ENCODE results near the gene RAB15. TPM values are rescaled to one million over a fixed set of nuclear protein-coding genes. Genes with fewer than 3 reads are reported as not detected.

The RAB15 gene
- total RNA-seq, 6 experiments from 2014 or later: 3.5 to 5.7 (median 5.0) TPM

DNA sequence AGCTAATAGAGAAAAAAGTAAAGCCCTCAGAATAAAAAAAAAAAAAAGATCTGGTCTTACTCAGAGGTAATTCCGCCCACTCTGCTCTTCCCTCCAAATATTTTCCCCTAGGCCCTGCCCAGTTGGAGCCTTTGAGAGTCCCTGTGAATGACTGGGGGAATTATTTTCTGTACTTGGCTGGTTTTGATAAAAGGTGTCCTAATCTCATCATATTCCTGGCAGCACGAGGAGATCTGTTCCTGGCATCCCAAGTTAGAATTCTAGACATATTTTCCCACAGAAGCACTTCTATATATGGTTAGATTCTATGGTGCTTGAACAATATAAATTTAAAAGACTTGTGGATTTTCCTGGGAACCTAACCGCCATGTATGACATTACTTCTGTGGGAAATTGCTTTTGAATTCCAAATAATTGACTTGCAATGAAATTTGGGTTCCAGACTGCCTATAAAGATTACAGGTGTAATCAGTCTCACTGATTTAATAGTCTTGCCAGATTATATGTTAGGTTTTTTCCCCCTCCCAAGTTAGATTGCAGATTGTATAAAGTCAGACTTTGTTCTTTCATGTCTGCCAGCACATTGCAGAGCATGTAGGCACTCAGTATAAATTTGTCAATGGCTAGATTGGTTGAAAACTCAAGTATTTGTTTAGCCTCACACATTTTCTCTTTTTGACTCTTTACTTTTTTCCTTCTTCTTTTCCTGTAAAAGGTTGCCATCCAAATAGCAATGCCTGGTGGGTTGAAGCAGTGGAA lies 41.9 kb downstream of the RAB15 start:
- H3K4me1 Mint-ChIP-seq (ENCODE audit: low read depth): no peaks in the 10 kb centered on the region; the same call in 1 of the 2 replicates
- H3K9me3 Mint-ChIP-seq: no peaks in the 10 kb centered on the region
- TF ChIP-seq, protein P1, sequence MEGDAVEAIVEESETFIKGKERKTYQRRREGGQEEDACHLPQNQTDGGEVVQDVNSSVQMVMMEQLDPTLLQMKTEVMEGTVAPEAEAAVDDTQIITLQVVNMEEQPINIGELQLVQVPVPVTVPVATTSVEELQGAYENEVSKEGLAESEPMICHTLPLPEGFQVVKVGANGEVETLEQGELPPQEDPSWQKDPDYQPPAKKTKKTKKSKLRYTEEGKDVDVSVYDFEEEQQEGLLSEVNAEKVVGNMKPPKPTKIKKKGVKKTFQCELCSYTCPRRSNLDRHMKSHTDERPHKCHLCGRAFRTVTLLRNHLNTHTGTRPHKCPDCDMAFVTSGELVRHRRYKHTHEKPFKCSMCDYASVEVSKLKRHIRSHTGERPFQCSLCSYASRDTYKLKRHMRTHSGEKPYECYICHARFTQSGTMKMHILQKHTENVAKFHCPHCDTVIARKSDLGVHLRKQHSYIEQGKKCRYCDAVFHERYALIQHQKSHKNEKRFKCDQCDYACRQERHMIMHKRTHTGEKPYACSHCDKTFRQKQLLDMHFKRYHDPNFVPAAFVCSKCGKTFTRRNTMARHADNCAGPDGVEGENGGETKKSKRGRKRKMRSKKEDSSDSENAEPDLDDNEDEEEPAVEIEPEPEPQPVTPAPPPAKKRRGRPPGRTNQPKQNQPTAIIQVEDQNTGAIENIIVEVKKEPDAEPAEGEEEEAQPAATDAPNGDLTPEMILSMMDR (IDR thresholded peaks at IDR 0.05): no peak
- no peak overlapping the region for H3K27ac Mint-ChIP-seq
- H3K4me3 Mint-ChIP-seq: no peak overlapping the region
- peaks cover 5% of the 10 kb centered on the region; the same call in 1 of the 2 replicates for H3K36me3 Mint-ChIP-seq (ENCODE audit: low read depth)
- H3K27me3 Mint-ChIP-seq (ENCODE audit: insufficient read depth): no peaks in the 10 kb centered on the region
- no peak for DNase-seq

DNA sequence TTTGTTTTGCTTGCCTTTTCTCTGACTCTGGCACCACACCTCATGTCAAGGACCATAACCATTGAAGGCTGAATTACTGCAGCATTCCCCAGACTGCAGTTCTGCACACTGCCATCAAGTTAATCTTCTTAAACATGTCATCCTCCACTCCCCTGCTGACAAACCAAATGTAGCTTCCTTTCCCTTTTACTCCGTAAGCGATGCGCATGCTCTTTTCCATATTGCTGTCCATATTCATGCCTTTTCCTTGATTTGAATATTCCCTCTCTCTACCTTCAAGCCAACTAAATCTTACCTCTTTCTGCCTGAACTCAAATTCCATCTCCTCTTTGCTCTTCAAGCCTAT lies 43.1 kb downstream of the RAB15 start:
- no peaks in the 10 kb centered on the region for H3K9me3 Mint-ChIP-seq
- TF ChIP-seq, protein P1 (IDR thresholded peaks at IDR 0.05): no peak
- no peak overlapping the region for H3K27ac Mint-ChIP-seq
- no peak overlapping the region for H3K4me3 Mint-ChIP-seq
- no peaks in the 10 kb centered on the region; the same call in 1 of the 2 replicates for H3K4me1 Mint-ChIP-seq (ENCODE audit: low read depth)
- no peak for DNase-seq
- H3K27me3 Mint-ChIP-seq (ENCODE audit: insufficient read depth): no peaks in the 10 kb centered on the region
- H3K36me3 Mint-ChIP-seq (ENCODE audit: low read depth): peaks cover 11% of the 10 kb centered on the region; the same call in 1 of the 2 replicates

DNA sequence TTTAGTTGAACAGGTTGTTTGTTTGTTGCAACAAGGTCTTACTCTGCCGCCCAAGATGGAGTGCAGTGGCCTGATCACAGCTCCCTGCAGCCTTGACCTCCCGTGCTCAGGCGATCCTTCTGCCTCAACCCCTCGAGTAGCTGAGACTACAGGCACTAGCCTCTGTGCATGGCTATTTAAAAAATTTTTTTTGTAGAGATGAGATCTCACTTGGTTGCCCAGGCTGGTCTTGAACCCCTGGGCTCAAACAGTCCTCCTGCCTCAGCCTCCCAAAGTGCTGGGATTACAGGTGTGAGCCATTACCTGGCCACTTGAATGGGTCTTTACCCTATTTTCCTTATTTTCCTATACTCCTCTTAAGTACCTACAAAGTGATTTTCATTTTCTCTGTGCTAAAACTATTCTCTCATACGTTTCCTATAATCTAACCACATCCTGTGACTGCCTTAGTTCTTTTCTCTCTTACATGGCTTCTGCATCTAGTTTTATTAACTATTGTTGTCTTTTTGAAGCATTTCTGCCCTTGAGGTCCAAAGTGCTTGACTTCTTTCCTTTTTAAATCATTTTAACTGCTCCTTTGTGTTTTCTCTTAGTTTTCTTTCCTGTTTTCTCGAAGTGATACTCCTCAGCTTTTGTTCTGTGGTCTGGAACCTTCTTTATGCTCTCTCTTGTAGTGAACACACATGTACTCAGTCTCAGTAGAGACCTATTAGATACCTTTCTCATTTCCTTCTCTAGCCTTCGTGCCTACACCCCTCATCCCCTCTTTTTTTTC lies 43.7 kb downstream of the RAB15 start:
- no peak overlapping the region for H3K4me3 Mint-ChIP-seq
- no peaks in the 10 kb centered on the region for H3K9me3 Mint-ChIP-seq
- peaks cover 15% of the 10 kb centered on the region; the same call in 1 of the 2 replicates for H3K36me3 Mint-ChIP-seq (ENCODE audit: low read depth)
- DNase-seq: no peak
- H3K27me3 Mint-ChIP-seq (ENCODE audit: insufficient read depth): no peaks in the 10 kb centered on the region
- no peak overlapping the region for H3K27ac Mint-ChIP-seq
- TF ChIP-seq, protein P1 (IDR thresholded peaks at IDR 0.05): no peak
- H3K4me1 Mint-ChIP-seq (ENCODE audit: low read depth): no peaks in the 10 kb centered on the region; the same call in 1 of the 2 replicates

DNA sequence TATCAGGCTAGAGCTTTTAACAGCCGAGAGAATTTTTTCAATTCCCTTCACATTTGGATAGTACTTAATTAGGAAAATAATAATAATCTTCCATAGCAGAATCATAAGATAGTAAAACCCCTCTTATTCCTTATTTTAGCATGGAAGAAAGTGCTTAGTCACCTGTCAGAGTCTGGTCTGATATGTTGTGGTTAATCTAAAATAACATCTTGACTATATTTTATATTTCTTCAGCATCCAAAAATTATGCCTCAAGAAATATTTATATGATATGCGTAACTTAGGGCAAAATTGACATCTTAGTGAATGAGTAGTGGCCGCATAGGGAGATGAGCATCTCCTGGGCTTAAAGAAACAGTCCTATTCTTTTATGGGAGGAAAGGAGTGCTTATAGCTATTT lies 45.1 kb downstream of the RAB15 start:
- TF ChIP-seq, protein P1 (IDR thresholded peaks at IDR 0.05): no peak
- Mint-ChIP-seq H3K27ac (no peak overlapping the region), H3K36me3 (ENCODE audit: low read depth) (peaks cover 15% of the 10 kb centered on the region; the same call in 1 of the 2 replicates), H3K9me3 (no peaks in the 10 kb centered on the region), H3K27me3 (ENCODE audit: insufficient read depth) (no peaks in the 10 kb centered on the region), H3K4me1 (ENCODE audit: low read depth) (no peaks in the 10 kb centered on the region; the same call in 1 of the 2 replicates), H3K4me3 (no peak overlapping the region)
- DNase-seq: no peak

DNA sequence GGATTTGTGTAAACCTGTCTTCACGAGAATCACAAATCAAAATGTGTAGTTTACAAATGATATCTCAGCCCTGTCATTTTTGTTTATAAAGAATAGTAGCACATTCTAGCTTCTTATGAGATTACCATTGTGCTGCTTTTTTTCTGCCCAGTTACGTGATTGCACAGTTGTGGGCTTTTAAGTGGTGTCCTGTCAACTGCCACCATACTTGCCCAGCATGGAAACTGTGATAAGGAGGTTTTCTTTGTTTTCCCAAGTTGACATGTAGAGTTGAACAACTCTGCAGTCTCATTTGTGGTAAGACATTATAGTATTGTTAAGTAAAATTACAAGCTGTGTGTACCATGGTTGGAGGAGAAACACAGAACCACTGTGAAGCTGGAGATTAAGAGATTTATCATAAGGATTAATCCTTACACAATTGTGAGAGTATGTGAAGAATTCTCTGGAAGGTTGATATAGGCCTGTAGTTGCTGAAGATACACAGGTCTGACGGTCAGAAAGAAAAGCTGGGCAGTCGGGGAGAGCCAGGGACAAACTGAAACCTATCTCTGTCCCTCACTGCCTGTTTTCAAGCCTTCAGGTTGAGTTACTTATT lies 45.6 kb downstream of the RAB15 start:
- no peaks in the 10 kb centered on the region for H3K27me3 Mint-ChIP-seq (ENCODE audit: insufficient read depth)
- H3K9me3 Mint-ChIP-seq: no peaks in the 10 kb centered on the region
- TF ChIP-seq, protein P1 (IDR thresholded peaks at IDR 0.05): no peak
- no peak overlapping the region for H3K27ac Mint-ChIP-seq
- peaks cover 4% of the 10 kb centered on the region for H3K4me1 Mint-ChIP-seq (ENCODE audit: low read depth)
- no peak for DNase-seq
- H3K4me3 Mint-ChIP-seq: no peak overlapping the region
- peaks cover 20% of the 10 kb centered on the region; the same call in 1 of the 2 replicates for H3K36me3 Mint-ChIP-seq (ENCODE audit: low read depth)
